Measurements from ENCODE around the gene MOB3B.

- TF ChIP-seq KDM5A (IDR thresholded peaks at IDR 0.05; ENCODE audit: borderline replicate concordance, low read length) (no peak), ZNF766 (CRISPR knock-in tag; IDR thresholded peaks at IDR 0.05; ENCODE audit: borderline replicate concordance) (no peak), PRDM15 (CRISPR knock-in tag; IDR thresholded peaks at IDR 0.05) (no peak), MLX (CRISPR knock-in tag; IDR thresholded peaks at IDR 0.05) (no peak)
These were observed 235.6 kb downstream of the MOB3B start for GRCh38 chr9:27293996-27294395.

Measured in HepG2 (cell line).